IMR-90 (cell line): ENCODE results near the gene SPDYC. TPM values are rescaled to one million over a fixed set of nuclear protein-coding genes. Genes with fewer than 3 reads are reported as not detected.

Experiments
- ATAC-seq: fragments of 200-7000 bp; cut with Tn5 transposase; 2 replicates; pipeline ENCODE4 v1.9.1; 2020; ENCODE audit warnings: low read depth, mild to moderate bottlenecking, moderate library complexity
- BruUV-seq: library from RNA; stranded (reverse); fragments of 400-500 nt; replicated peaks from 2 replicates; lab custom pipeline; 2021; lab: Mats Ljungman, UMichigan
- CTCF ChIA-PET: fragments of 300-600 bp; formaldehyde crosslinking; extraction: SDS; loops from one replicate; lab custom pipeline; 2021; ENCODE audit warnings: antibody characterized with exemption; lab: Yijun Ruan, JAX
- POLR2A ChIA-PET: fragments of 300-600 bp; sonication (Branson Sonifier 250); formaldehyde crosslinking; loops from one replicate; lab custom pipeline; 2022; ENCODE audit warnings: antibody characterized with exemption; ENCODE audit not compliant: unreplicated experiment; lab: Charles Lee
- DNase-seq: peaks from one replicate; pipeline ENCODE4 v3.0.0; 2013
- H2AFZ ChIP-seq: replicated peaks from 2 replicates; pipeline ENCODE3; 2013; ENCODE audit warnings: low read length, mild to moderate bottlenecking; ENCODE audit not compliant: poor library complexity
- H2AK5ac ChIP-seq: 2 replicates; pipeline ENCODE4 v1.6.1; 2013; ENCODE audit warnings: low read depth, low read length, inconsistent platforms
- H2AK9ac ChIP-seq: replicated peaks from 2 replicates; pipeline ENCODE3; 2013; ENCODE audit warnings: mild to moderate bottlenecking, low read depth, low read length, moderate library complexity; ENCODE audit not compliant: poor library complexity
- H2BK120ac ChIP-seq: 2 replicates; pipeline ENCODE4 v1.6.1; 2013; ENCODE audit warnings: low read depth, low read length, inconsistent platforms
- H2BK15ac ChIP-seq: 3 replicates; pipeline ENCODE4 v1.6.1; 2013; ENCODE audit warnings: low read depth, low read length, inconsistent platforms
- H2BK20ac ChIP-seq: 2 replicates; pipeline ENCODE4 v1.6.1; 2013; ENCODE audit warnings: low read depth, mild to moderate bottlenecking, inconsistent platforms, low read length, moderate library complexity
- H2BK5ac ChIP-seq: 2 replicates; pipeline ENCODE4 v1.6.1; 2013; ENCODE audit warnings: mild to moderate bottlenecking, low read depth, low read length, inconsistent platforms; ENCODE audit not compliant: poor library complexity, severe bottlenecking
- H3K14ac ChIP-seq: replicated peaks from 2 replicates; pipeline ENCODE4 v1.6.1; 2013; ENCODE audit warnings: low read depth, low read length, inconsistent platforms
- H3K18ac ChIP-seq: 2 replicates; pipeline ENCODE4 v1.6.1; 2013; ENCODE audit warnings: low read depth, low read length, control low read depth
- H3K23ac ChIP-seq: 2 replicates; pipeline ENCODE4 v1.6.1; 2013; ENCODE audit warnings: low read depth, low read length, inconsistent platforms
- H3K27ac ChIP-seq: 2 replicates; pipeline ENCODE4 v1.5.1; 2013; ENCODE audit warnings: mild to moderate bottlenecking, control low read depth, low read length; ENCODE audit not compliant: insufficient read depth
- H3K27me3 ChIP-seq: 2 replicates; pipeline ENCODE4 v1.6.1; 2013; ENCODE audit warnings: low read length; ENCODE audit not compliant: control insufficient read depth, insufficient read depth
- H3K36me3 ChIP-seq: 2 replicates; pipeline ENCODE4 v1.6.1; 2013; ENCODE audit warnings: low read length, mixed read lengths; ENCODE audit not compliant: control insufficient read depth, insufficient read depth
- H3K4ac ChIP-seq: 2 replicates; pipeline ENCODE4 v1.6.1; 2013; ENCODE audit warnings: low read depth, low read length, inconsistent platforms
- H3K4me1 ChIP-seq: 2 replicates; pipeline ENCODE4 v1.6.1; 2013; ENCODE audit warnings: low read length, mixed read lengths; ENCODE audit not compliant: control insufficient read depth, insufficient read depth
- H3K4me2 ChIP-seq: 2 replicates; pipeline ENCODE4 v1.6.1; 2013; ENCODE audit warnings: low read depth, mild to moderate bottlenecking, control low read depth, low read length, moderate library complexity
- H3K4me3 ChIP-seq: 2 replicates; pipeline ENCODE4 v1.5.1; 2013; ENCODE audit warnings: low read depth, mild to moderate bottlenecking, control low read depth, low read length, moderate library complexity; ENCODE audit not compliant: insufficient read depth
- H3K56ac ChIP-seq: 2 replicates; pipeline ENCODE4 v1.6.1; 2013; ENCODE audit warnings: low read length, inconsistent platforms; ENCODE audit not compliant: insufficient read depth; ENCODE audit errors: extremely low read depth
- H3K79me1 ChIP-seq, 2 experiments: 2 replicates each; pipeline ENCODE4 v1.6.1; 2013; ENCODE audit warnings: low read length in 2 of 2, inconsistent platforms in 1 of 2, low read depth in 1 of 2
- H3K9ac ChIP-seq: 2 replicates; pipeline ENCODE4 v1.6.1; 2013; ENCODE audit warnings: low read depth, low read length, control low read depth
- H3K9me1 ChIP-seq: 2 replicates; pipeline ENCODE4 v1.6.1; 2013; ENCODE audit warnings: low read length, inconsistent platforms; ENCODE audit not compliant: insufficient read depth
- H3K9me3 ChIP-seq: 2 replicates; pipeline ENCODE4 v1.6.1; 2013; ENCODE audit warnings: low read length; ENCODE audit not compliant: control insufficient read depth, insufficient read depth
- H4K20me1 ChIP-seq: 2 replicates; pipeline ENCODE4 v1.6.1; 2013; ENCODE audit warnings: low read length, inconsistent platforms; ENCODE audit not compliant: insufficient read depth
- H4K5ac ChIP-seq: 2 replicates; pipeline ENCODE4 v1.6.1; 2013; ENCODE audit warnings: mild to moderate bottlenecking, low read depth, low read length, control low read depth
- H4K8ac ChIP-seq, 2 experiments: 2 replicates each; pipeline ENCODE4 v1.6.1; 2013; ENCODE audit warnings: low read depth in 2 of 2, low read length in 2 of 2, control low read depth in 1 of 2, inconsistent platforms in 1 of 2
- H4K91ac ChIP-seq: 2 replicates; pipeline ENCODE4 v1.6.1; 2013; ENCODE audit warnings: low read depth, low read length, inconsistent platforms; ENCODE audit not compliant: insufficient read depth
- FOS ChIP-seq: fragments of 150-350 bp; IDR thresholded peaks from 2 replicates; pipeline ENCODE4 v1.6.1; 2016; ENCODE audit warnings: low read depth, low read length
- MAZ ChIP-seq: IDR thresholded peaks from 2 replicates; pipeline ENCODE4 v1.6.1; 2012; ENCODE audit warnings: low read depth, mild to moderate bottlenecking, low read length, improper control_type of control experiment, moderate library complexity, borderline replicate concordance
- MXI1 ChIP-seq: IDR thresholded peaks from 2 replicates; pipeline ENCODE4 v1.6.1; 2012; ENCODE audit warnings: low read depth, mild to moderate bottlenecking, low read length, moderate library complexity, borderline replicate concordance
- RAD21 ChIP-seq: IDR thresholded peaks from 2 replicates; pipeline ENCODE4 v1.6.1; 2012; ENCODE audit warnings: low read length, improper control_type of control experiment
- WGBS, 2 experiments: methylation state at CpG; one replicate each; pipeline versions ENCODE4 v1.1.5 to v1.1.7; 2013; ENCODE audit warnings: missing lambda C conversion rate in 2 of 2; ENCODE audit not compliant: insufficient read length in 1 of 2; ENCODE audit errors: extremely low coverage in 2 of 2; 5-methylcytosine and 5-hydroxymethylcytosine counted together
- dilution Hi-C: fragments of 300-500 bp; cut with HindIII; formaldehyde crosslinking; loops from one replicate; pipeline ENCODE4 v1.14.3; 2018; ENCODE audit warnings: low sequenced_read_pairs; ENCODE audit not compliant: unreplicated experiment
- in situ Hi-C: fragments of 300-500 bp; cut with MboI; formaldehyde crosslinking; loops from 3 replicates; pipeline ENCODE4 v1.14.3; 2019; ENCODE audit warnings: low sequenced_read_pairs, inconsistent platforms, mixed read lengths
- intact Hi-C: fragments of 100-400 bp; cut with micrococcal nuclease; formaldehyde crosslinking; loops from 2 replicates; pipeline ENCODE4 v1.10.0; 2022
- polyA plus RNA-seq, 3 experiments: library from polyadenylated mRNA; depleted of rRNA; stranded (reverse); fragments of >200 nt; gene quantifications; 2 replicates each; pipeline ENCODE4 v1.2.3, GENCODE V29; 2012; ENCODE audit warnings: low replicate concordance in 1 of 3
- total RNA-seq: library from RNA; depleted of rRNA; stranded (reverse); fragments of >200 nt; gene quantifications from 2 replicates; pipeline ENCODE4 v1.2.3, GENCODE V29; 2012

The SPDYC gene
- total and polyA plus RNA-seq, 2 of the 4 experiments (the other 2 are of a cell fraction): not detected

DNA sequence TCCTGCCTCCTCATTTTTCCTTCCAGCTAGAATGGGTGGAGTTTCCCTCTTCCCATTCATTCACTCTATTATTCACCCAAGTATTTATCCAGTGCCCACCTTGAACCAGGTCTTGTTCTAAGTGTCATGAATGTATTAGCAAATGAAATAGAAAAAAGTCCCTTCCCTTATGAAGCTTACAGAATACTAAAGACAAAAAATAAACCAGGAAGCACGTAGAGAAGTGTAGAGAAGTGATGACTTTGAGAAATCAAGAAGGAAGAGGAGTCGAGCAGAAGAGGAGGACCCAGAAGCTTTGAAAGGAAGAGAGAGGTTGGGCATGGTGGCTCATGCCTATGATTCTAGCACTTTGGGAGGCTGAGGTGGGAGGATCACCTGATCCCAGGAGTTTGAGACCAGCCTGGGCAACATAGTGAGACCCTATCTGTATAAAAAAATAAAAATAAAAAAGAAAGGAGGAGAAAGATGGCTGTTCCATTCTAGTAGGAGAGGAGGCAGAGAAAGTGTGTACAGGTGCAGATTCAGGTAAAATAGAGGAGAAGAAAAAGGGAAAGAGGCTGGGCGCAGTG is 18.6 kb upstream of the SPDYC start:
- peaks cover 2% of the 10 kb centered on the region for H3K4me1 ChIP-seq
- TF ChIP-seq MXI1: no peak
- no peak for TF ChIP-seq MAZ
- TF ChIP-seq RAD21: no peak
- no peak for TF ChIP-seq FOS
- no peak overlapping the region for H3K4me3 ChIP-seq
- H3K4ac ChIP-seq: no peak overlapping the region
- H3K27me3 ChIP-seq: peaks cover 3% of the 10 kb centered on the region; the same call in 1 of the 2 replicates
- ATAC-seq (no peak), DNase-seq (no peak)
- H3K18ac ChIP-seq: no peak overlapping the region
- no peaks in the 10 kb centered on the region for H3K79me1 ChIP-seq
- H2BK20ac ChIP-seq: no peak overlapping the region
- H3K9me1 ChIP-seq: no peaks in the 10 kb centered on the region
- H3K23ac ChIP-seq: no peak overlapping the region
- in situ Hi-C loops: no loop called here
- no peak overlapping the region for H2BK15ac ChIP-seq
- BruUV-seq: no TSS peak
- no peak overlapping the region for H4K8ac ChIP-seq
- H2AFZ ChIP-seq: peak overlapping the region; percentile 84
- H3K36me3 ChIP-seq: no peaks in the 10 kb centered on the region
- no peak overlapping the region for H4K91ac ChIP-seq
- no peak overlapping the region for H3K14ac ChIP-seq
- H3K4me2 ChIP-seq: no peak overlapping the region
- no peak overlapping the region for H2AK9ac ChIP-seq
- H3K27ac ChIP-seq: no peak overlapping the region
- CTCF ChIA-PET: no interaction called here
- H4K5ac ChIP-seq: no peak overlapping the region
- no peak overlapping the region for H2BK120ac ChIP-seq
- POLR2A ChIA-PET: no interaction called here
- H2BK5ac ChIP-seq: no peak overlapping the region
- H3K56ac ChIP-seq: no peak overlapping the region
- H2AK5ac ChIP-seq: no peak overlapping the region; the same call in 1 of the 2 replicates
- H3K9me3 ChIP-seq: peaks cover 3% of the 10 kb centered on the region; the same call in 1 of the 2 replicates
- WGBS, 2 experiments: 67% methylated on average over 1 of the region's 3 CpGs; no CpG with 5 or more reads in 1 of the 2 experiments
- H3K9ac ChIP-seq: no peak overlapping the region
- no peaks in the 10 kb centered on the region for H4K20me1 ChIP-seq
- intact Hi-C loops: no loop called here
- dilution Hi-C loops: no loop called here
